ENCODE measurements around the gene ABHD10. TPM values are rescaled to one million over a fixed set of nuclear protein-coding genes. Genes with fewer than 3 reads are reported as not detected.

ABHD10 gene
- total RNA-seq, 1 experiment from 2014 or later: 21.8 TPM

DNA sequence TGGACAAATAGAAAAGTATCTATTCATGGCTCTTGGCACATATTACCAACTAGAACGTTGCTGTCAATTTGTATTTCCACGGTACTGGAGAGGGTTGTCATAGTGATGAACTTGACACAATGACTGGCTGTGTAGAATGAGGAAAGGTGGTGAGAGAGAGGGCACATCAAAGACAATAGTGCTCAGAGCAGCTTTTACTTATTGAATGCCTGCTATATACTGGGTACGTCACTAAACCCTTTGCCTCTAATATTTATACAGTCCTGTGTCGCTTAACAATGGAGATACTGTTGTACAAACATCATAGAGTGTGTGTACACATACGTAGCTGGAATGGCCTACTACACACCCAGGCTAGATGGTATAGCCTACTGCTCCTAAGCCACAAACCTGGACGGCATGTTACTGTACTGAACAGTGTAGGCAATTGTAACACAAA lies 64.0 kb downstream of the ABHD10 start:
- no peak overlapping the region for H2BK20ac ChIP-seq (ENCODE audit: low read depth, low read length, poor library complexity, severe bottlenecking)
- Mint-ChIP-seq H3K36me3 (ENCODE audit: insufficient read depth in 1 of 3, low read depth in 3 of 3) (peaks cover 0 to 3% (median 0%) of the 10 kb centered on the region in 3 experiments; a peak in 1 of 7 replicates), H3K4me3 (no peak overlapping the region), H3K27ac (no peak overlapping the region), H3K9me3 (peaks cover 0 to 2% of the 10 kb centered on the region in 2 experiments; a peak in 2 of 5 replicates), H3K4me1 (peaks cover 12 to 15% of the 10 kb centered on the region in 2 experiments), H3K27me3 (ENCODE audit: low read depth) (no peaks in the 10 kb centered on the region)
- no peaks in the 10 kb centered on the region for H3K79me1 ChIP-seq (ENCODE audit: insufficient read depth, low read depth, low read length, poor library complexity, severe bottlenecking)
- no peak for DNase-seq
- no peak overlapping the region for H3K18ac ChIP-seq (ENCODE audit: insufficient read length, low read depth, low read length)
- no peak overlapping the region for H4K5ac ChIP-seq (ENCODE audit: insufficient read length, low read depth, low read length)
- H3K9me3 ChIP-seq (ENCODE audit: control insufficient read depth, low read depth, low read length): no peaks in the 10 kb centered on the region
- H3K4ac ChIP-seq (ENCODE audit: low read depth, low read length): no peak overlapping the region
- H2BK15ac ChIP-seq (ENCODE audit: low read depth, low read length): no peak overlapping the region
- no peak overlapping the region for H3K56ac ChIP-seq (ENCODE audit: insufficient read length, low read depth, low read length)
- H3K4me1 ChIP-seq (ENCODE audit: insufficient read depth, low read length): no peaks in the 10 kb centered on the region
- no peaks in the 10 kb centered on the region for H3K79me2 ChIP-seq (ENCODE audit: insufficient read depth, low read length)
- H2BK5ac ChIP-seq (ENCODE audit: insufficient read length, low read length): no peak overlapping the region
- no peak overlapping the region for H4K91ac ChIP-seq (ENCODE audit: insufficient read length, low read depth, low read length)
- H2AK5ac ChIP-seq (ENCODE audit: insufficient read length, low read length): no peak overlapping the region
- H2BK12ac ChIP-seq (ENCODE audit: insufficient read length, low read depth, low read length): no peak overlapping the region
- no peak overlapping the region for H2BK120ac ChIP-seq (ENCODE audit: low read depth, low read length, poor library complexity, severe bottlenecking)
- no peak overlapping the region for H3K23ac ChIP-seq (ENCODE audit: insufficient read length, low read depth, low read length)
- H3K27me3 ChIP-seq (ENCODE audit: insufficient read depth, low read length): no peaks in the 10 kb centered on the region
- no peaks in the 10 kb centered on the region for H4K20me1 ChIP-seq (ENCODE audit: control insufficient read depth, insufficient read depth, insufficient read length)
- no peak overlapping the region for H2AFZ ChIP-seq (ENCODE audit: low read length)
- no CpG with 5 or more reads among the region's 6 CpGs for WGBS (ENCODE audit: extremely low coverage, insufficient read length, low lambda C conversion rate)
- H3K4me2 ChIP-seq (ENCODE audit: insufficient read depth, insufficient read length, low read length): no peak overlapping the region
- H3K23me2 ChIP-seq (ENCODE audit: insufficient read length, low read depth, low read length, poor library complexity, severe bottlenecking): no peaks in the 10 kb centered on the region
- no peak overlapping the region for H3K27ac ChIP-seq (ENCODE audit: insufficient read length, low read depth, low read length)
- no peak overlapping the region for H4K8ac ChIP-seq (replicated peaks; ENCODE audit: insufficient read length, low read depth, low read length)
- H3T11ph ChIP-seq (ENCODE audit: low read length): no peak overlapping the region
- TF ChIP-seq, protein P1, sequence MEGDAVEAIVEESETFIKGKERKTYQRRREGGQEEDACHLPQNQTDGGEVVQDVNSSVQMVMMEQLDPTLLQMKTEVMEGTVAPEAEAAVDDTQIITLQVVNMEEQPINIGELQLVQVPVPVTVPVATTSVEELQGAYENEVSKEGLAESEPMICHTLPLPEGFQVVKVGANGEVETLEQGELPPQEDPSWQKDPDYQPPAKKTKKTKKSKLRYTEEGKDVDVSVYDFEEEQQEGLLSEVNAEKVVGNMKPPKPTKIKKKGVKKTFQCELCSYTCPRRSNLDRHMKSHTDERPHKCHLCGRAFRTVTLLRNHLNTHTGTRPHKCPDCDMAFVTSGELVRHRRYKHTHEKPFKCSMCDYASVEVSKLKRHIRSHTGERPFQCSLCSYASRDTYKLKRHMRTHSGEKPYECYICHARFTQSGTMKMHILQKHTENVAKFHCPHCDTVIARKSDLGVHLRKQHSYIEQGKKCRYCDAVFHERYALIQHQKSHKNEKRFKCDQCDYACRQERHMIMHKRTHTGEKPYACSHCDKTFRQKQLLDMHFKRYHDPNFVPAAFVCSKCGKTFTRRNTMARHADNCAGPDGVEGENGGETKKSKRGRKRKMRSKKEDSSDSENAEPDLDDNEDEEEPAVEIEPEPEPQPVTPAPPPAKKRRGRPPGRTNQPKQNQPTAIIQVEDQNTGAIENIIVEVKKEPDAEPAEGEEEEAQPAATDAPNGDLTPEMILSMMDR (conservative IDR thresholded peaks at IDR 0.05): no peak
- H3K9ac ChIP-seq (ENCODE audit: extremely low read depth, insufficient read length, low read length): no peak overlapping the region
- no peak overlapping the region for H3K14ac ChIP-seq (ENCODE audit: insufficient read depth, low read length)

Other genes with a start within 250 kb of the ABHD10 start
- 13.2 and 14.1 TPM in 2 replicates for gene PHLDB2, start 119.8 kb upstream of the ABHD10 start, total RNA-seq (2021)
- gene TAGLN3, start 19.9 kb downstream of the ABHD10 start, total RNA-seq (2021): 6.4 and 7.5 TPM in 2 replicates
- not detected in 2 replicates for gene TMPRSS7, start 55.7 kb downstream of the ABHD10 start, total RNA-seq (2021)
- gene C3orf52, start 107.4 kb downstream of the ABHD10 start, total RNA-seq (2021): 11.1 and 11.2 TPM in 2 replicates
- not detected in 2 replicates for gene GCSAM, start 154.2 kb downstream of the ABHD10 start, total RNA-seq (2021)